HG03064 (cell line): ENCODE results near the gene GLOD5.
"Not testable (repeated sequence)": the region's sequence is repeated elsewhere in the genome, so short reads cannot be mapped to it uniquely, and the experiment has no call there.

Experiments used
- ATAC-seq: cut with Tn5 transposase; IDR thresholded peaks from one replicate; pipeline ENCODE4 v1.9.1; 2021; ENCODE audit warnings: low read depth; ENCODE audit not compliant: unreplicated experiment

Gene GLOD5

DNA sequence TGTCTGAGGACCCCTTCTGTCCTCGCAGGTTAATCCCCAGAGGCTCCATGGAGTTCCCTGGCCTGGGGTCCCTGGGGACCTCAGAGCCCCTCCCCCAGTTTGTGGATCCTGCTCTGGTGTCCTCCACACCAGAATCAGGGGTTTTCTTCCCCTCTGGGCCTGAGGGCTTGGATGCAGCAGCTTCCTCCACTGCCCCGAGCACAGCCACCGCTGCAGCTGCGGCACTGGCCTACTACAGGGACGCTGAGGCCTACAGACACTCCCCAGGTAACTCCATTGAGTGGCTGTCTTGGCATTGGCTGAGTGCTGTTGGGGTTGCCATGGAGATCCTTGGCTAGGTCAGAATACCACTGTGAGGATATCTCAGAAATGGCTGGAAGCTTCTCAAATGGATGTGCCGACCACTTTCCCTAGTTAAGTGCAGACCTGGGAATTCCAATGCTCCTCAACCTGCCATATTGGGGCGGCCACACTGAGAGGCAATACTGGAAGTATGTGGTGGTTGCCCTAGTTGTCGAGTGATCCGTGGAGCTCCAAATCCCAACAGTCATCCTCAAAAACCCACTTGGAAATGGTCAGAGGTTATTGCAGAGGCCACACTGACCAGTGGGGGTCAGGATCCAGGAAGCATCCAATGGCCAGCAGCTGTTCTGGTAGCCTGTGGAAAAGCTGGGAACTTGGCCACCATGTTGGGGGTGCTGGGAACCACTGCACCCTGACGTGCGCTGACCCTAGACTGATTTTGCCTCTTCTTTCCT lies 29.7 kb downstream of the GLOD5 start:
- no peak for ATAC-seq

DNA sequence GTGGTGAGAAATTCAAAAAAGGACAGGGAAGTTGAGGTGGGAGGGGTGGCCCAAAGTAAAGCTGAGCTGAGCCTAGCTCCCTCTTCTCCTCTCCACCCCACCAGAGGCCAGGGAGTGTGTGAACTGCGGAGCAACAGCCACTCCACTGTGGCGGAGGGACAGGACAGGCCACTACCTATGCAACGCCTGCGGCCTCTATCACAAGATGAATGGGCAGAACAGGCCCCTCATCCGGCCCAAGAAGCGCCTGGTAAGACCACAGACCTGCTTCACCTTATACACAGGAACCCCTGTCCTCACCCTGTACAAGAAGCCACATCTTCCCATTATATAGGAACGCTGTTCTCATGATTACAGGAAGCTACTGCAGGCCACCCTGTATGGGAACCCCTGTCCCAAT lies 30.7 kb downstream of the GLOD5 start:
- no peak for ATAC-seq

DNA sequence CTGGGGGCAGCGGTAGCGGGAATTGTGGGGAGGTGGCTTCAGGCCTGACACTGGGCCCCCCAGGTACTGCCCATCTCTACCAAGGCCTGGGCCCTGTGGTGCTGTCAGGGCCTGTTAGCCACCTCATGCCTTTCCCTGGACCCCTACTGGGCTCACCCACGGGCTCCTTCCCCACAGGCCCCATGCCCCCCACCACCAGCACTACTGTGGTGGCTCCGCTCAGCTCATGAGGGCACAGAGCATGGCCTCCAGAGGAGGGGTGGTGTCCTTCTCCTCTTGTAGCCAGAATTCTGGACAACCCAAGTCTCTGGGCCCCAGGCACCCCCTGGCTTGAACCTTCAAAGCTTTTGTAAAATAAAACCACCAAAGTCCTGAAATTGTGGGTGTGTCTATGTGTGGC lies 32.4 kb downstream of the GLOD5 start:
- ATAC-seq, result no peak

DNA sequence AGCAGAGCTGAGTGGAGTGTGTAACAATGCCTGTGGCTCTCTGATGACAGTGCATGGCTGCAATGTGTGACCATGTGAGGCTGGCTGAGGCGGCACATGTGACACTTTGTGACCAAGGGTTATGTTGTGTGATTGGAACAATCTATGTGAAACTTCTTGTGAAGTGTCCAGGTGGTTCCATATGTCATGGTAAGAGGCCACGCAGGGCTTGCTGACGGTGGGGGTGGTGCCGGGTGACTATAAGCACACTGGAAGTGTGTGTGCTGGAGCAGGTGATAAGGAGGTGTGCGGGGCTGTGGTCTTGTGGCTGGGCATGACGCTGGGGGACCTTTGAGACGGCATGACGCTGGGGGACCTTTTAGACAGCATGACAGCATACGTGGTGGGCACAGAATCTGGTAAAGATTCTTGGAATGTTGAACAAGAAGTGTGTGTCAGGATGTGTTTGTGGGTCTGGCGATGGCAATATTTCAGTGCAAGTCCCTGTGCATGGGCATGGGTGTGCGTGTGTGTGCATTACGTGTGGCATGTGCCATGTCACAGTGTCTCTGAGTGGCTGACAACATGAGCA lies 32.9 kb downstream of the GLOD5 start:
- no peak for ATAC-seq

DNA sequence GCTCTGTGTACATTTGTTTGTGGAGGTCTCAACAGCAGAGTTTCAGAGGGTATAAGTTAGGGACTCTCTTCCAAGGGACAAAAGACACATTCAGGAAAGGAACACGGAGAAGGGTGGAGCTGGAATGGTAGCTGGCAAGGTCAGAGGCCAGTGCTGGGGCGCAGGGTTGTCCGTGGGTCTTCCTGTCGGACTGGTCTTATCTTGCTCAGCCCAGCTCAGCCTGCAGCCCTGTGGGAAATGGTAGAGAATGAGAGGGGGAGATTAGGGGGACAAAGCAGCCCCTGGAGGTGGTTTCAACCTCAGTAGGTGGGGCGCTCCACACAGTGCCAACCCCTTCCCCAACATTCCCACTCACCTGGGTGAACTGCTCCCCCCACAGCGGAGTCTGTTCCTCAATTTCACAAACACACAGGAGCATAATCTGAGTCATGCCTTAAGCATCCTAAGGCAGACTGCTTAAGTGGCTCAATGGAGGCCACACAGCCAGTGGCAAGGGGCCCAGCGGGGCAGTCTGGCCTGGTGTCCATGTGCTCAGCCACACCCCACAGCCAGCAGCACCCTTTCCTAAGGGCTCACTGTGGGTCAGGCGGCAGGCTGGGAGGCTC lies 33.5 kb downstream of the GLOD5 start:
- ATAC-seq, result no peak

DNA sequence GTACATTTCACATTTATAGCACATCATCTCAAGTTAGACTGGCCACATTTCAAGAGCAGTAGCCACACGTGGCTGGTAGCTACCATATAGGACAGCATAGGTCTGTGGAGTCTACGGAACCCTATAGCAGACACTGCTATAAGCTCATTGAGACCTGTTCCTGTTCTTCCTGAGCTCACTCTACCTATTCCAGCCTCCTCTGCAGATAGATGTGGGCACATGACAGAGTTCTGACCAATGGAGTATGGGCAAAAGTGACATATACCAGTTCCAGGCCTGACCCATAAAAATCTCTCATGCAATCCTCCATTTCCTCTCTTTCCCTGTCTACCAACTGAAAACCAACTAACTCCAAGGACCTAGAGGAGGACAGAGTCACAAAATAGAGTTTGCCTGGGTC lies 36.8 kb downstream of the GLOD5 start:
- no peak for ATAC-seq

DNA sequence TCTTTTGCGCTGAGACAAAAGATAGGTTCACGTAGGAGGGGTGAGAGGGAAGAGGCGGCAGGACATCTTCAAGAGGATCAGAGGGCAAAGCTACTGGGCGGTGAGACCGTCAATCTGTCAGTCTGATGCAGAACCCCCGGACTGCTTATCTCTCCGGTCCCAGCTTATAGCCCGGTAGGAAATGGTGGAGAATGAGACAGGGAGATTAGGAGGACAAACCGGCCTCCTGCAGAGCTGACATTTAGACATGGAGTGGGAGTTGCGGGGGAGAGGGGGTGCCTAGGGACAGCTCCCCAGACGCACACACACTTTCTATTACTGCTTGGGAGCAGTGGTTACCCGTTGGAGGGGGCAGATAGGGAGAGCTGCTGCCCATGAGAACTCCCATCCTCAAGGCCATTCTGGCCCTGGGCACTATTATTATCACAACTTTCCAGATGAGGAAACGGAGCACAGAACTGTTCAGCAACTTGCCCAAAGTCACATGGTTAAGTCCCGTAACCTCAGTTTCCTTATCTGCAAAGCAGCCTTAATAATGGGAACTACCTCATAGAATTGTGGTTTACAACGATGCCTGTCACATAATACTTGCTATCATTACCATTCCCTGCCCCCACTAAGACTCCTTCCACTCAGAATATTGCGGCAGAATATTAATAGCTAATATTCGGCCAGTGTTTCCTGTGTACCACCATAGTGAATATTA lies 39.2 kb downstream of the GLOD5 start:
- ATAC-seq, result no peak

DNA sequence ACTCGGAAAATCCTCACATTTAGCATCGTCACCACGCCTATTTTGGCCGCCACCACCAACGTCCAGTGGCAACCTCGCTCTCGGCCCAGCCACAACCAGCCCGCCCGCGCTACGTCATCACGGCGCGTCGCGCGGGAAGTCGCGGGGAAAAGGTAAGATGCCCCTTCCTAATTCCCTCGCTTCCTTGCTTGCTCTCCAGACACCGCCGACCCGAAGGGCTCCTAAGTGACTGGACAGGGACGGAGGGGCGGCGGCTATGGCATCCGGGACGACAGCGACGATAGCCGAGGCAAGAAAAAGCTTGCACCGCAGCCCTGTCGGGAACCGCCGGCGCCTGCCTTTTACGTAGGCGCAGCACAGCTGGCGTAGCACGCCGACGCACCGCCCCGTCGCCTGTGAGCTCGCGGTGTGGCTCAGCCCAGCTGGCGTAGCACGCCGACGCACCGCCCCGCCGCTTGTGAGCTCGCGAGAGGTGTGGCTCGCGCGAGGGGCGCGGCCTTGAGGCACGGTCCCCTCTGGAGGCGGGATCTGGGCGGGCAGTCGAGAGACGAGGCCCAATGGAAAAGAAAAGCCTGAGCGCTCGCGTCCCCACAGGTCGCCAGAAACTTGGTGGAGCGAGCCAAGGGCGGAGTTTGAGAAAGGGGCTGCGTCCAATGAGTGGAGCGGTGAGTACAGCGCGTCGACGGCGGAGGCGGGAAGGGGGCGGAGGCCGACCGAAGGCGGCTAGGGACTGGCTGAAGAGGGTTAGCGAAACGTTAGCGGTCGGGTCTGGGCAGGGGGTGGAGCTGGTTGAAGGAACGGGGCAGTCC lies 39.9 kb downstream of the GLOD5 start, which contains the start of gene HDAC6:
HDAC6 (plus strand) TSS at position 788 of the 809 bp plus-strand sequence. CDS start 626 bp downstream, outside the sequence.
- ATAC-seq, result peak; percentile 88

DNA sequence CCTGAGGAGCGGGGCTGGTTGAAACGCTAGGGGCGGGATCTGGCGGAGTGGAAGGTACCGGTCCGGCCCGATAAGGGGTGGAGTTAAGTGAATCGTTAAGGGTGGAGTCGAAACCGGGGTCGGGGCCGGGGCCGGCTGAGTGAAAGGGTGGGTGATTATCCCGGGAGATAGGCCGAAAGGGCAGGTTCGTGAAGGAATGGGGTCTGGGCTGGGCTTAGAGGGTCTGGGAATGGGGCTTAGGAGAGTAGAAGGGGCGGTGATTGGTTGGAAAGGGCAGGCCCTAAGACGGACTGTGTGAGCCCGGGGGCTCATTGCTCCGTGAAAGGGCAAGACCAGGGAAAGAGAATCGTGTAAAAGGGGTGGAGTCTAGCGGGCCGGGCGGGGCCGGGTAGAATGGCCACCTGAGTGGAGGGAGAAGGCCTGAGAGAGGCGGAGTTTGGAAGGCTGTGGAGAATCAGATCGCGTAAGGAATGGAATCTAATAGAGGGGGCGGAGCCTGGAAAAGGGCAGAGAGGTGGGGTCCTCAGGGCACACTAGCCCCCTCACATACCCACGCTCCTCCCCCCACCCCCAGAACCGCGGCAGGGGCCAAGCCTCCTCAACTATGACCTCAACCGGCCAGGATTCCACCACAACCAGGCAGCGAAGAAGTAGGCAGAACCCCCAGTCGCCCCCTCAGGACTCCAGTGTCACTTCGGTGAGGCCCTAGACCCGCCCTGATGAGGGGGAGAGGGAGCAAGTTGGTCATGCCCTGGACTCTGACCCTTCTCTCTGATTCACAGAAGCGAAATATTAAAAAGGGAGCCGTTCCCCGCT lies 40.8 kb downstream of the GLOD5 start:
- peak; percentile 36 for ATAC-seq

DNA sequence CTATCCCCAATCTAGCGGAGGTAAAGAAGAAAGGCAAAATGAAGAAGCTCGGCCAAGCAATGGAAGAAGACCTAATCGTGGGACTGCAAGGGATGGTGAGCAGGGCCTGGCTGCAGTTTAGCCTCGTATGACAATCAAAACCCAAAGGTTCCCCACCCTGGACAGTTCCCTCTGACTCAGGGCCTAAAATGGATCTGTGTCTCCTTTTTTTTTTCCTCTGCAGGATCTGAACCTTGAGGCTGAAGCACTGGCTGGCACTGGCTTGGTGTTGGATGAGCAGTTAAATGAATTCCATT lies 41.3 kb downstream of the GLOD5 start:
- ATAC-seq, result no peak

DNA sequence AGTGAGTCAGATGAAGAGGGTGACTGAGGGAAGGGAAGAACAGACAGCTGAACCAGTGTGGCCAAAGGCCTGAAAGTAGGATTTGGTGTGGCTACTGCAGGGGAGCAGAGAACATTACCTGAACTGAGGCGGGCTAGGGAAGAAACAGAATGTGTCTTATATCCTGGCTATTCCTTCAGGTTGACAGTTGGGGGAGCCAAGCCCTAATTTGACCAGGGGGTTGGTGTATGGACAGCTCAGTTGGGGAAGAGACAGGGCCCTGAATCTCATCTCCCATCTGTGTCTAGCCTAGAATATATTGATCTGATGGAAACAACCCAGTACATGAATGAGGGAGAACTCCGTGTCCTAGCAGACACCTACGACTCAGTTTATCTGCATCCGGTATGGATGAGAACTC lies 44.5 kb downstream of the GLOD5 start:
- no peak for ATAC-seq

DNA sequence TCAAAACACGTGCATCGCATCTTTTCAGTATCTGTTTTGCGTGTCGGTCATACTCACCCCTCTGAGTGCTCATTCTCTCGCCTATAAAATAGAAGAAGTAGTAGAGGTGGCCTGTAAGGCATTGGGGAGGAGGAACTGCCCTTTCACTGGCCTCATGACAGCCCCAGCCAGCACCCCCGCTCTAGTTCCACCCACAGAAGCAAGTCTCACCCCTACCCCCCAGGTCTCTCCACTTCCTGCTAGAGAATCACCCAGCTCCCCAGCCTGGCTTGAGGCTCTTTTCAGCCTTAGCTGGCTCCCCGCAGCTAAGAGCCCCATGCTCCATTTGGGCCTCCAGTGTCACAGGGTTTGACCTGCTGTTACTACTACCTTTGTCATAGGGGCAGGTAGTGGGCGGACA lies 52.1 kb downstream of the GLOD5 start:
- no peak for ATAC-seq

DNA sequence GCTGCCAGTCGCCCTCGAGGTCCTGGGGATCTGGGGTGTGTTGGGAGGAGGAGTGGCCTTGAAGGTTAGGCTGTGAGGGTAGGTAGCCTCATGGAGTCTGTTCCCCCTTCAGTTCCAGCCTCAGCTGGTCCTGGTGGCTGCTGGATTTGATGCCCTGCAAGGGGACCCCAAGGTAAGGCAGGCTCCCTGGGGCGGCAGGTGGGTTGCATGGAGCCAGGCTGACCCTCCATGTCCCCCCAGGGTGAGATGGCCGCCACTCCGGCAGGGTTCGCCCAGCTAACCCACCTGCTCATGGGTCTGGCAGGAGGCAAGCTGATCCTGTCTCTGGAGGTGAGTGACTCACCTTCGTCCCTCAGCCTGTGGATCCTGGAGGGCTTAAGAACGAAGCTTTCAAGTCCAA lies 53.2 kb downstream of the GLOD5 start:
- ATAC-seq, result no peak

DNA sequence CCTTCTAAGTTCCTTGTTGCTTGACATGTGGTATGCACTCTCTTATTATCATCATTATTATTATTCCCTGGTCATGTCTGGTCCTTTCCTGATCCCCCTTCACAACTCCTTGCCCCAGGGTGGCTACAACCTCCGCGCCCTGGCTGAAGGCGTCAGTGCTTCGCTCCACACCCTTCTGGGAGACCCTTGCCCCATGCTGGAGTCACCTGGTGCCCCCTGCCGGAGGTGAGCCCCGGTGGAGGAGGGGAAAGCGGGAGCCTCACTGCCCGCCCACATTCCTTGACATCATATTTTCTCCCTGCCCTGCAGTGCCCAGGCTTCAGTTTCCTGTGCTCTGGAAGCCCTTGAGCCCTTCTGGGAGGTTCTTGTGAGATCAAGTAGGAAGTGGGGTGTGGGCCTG lies 53.7 kb downstream of the GLOD5 start:
- no peak for ATAC-seq

DNA sequence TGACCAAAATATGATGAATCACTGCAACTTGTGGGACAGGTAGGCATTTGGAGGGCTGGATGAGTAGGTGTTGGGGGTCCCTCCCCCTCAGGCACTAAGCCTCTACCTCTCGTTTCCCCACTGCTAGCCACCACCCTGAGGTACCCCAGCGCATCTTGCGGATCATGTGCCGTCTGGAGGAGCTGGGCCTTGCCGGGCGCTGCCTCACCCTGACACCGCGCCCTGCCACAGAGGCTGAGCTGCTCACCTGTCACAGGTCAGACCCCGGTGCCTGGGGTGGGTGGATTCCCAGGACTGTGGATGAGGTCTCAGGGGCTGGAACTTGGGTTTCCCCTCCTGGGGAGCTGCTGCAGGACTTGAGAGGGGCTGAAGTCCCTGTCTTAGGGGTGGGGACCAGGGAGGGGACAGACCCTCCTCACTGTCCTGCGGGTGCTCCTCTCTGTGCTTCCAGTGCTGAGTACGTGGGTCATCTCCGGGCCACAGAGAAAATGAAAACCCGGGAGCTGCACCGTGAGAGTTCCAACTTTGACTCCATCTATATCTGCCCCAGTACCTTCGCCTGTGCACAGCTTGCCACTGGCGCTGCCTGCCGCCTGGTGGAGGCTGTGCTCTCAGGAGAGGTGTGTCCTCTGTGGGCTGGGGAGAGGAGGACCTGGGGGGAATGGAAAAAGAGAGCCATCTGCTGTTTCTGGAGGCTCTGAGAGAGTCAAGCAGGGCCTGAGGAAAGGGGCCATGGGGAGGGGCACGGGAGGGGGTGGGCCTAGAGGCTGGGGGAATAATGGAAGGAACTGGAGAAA lies 54.7 kb downstream of the GLOD5 start:
- no peak for ATAC-seq

DNA sequence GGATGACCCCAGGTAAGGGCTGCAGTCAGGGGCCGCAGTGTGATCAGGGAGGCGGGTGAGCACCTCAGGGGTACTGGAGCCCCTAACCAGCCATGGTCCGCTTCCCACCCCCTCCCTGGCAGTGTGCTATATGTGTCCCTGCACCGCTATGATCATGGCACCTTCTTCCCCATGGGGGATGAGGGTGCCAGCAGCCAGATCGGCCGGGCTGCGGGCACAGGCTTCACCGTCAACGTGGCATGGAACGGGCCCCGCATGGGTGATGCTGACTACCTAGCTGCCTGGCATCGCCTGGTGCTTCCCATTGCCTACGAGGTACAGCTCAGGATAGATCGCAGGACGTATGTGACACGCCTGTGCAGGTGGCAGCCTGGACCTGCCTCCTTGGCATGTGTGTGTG lies 56.6 kb downstream of the GLOD5 start:
- no peak for ATAC-seq

DNA sequence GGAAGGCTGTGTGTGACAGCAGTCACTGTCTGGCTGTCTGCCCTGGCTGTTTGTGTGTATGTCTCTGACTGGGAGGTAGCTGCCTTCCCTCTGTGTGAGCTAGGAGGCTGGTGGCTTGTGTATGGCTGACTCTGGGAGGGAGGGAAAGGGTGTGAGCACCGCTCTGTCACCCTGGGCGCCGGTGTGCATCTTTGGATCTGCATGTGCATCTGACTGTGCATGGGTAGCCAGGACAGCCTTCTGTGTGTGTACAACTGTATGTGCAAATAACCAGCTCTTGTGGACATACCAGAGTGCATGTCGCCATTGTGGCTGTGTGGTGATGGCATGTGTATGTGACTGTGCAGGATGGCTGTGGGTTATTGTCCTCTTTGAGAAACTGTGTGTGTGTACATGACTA lies 57.3 kb downstream of the GLOD5 start:
- ATAC-seq, result no peak

DNA sequence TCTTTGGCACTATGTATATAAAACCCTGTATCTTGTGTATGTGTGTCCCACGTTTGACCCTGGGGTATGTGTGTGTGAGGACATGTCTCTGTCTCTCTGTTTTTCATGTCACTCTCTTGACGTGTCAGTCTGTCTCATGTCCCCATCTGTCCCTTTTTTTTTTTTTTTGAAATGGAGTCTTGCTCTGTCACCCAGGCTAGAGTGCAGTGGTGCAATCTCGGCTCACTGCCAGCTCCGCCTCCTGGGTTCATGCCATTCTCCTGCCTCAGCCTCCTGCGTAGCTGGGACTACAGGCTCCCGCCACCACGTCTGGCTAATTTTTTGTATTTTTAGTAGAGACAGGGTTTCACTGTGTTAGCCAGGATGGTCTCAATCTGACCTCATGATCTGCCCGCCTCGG lies 57.8 kb downstream of the GLOD5 start:
- not testable (repeated sequence) for ATAC-seq

DNA sequence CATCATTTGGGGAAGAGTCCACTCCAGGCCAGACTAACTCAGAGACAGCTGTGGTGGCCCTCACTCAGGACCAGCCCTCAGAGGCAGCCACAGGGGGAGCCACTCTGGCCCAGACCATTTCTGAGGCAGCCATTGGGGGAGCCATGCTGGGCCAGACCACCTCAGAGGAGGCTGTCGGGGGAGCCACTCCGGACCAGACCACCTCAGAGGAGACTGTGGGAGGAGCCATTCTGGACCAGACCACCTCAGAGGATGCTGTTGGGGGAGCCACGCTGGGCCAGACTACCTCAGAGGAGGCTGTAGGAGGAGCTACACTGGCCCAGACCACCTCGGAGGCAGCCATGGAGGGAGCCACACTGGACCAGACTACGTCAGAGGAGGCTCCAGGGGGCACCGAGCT lies 61.5 kb downstream of the GLOD5 start:
- no peak for ATAC-seq
